ENCODE measurements around the gene DTNB. TPM values are rescaled to one million over a fixed set of nuclear protein-coding genes. Genes with fewer than 3 reads are reported as not detected.

Gene DTNB
- total RNA-seq, 2 experiments from 2014 or later, result 27.3 to 29.1 TPM

DNA sequence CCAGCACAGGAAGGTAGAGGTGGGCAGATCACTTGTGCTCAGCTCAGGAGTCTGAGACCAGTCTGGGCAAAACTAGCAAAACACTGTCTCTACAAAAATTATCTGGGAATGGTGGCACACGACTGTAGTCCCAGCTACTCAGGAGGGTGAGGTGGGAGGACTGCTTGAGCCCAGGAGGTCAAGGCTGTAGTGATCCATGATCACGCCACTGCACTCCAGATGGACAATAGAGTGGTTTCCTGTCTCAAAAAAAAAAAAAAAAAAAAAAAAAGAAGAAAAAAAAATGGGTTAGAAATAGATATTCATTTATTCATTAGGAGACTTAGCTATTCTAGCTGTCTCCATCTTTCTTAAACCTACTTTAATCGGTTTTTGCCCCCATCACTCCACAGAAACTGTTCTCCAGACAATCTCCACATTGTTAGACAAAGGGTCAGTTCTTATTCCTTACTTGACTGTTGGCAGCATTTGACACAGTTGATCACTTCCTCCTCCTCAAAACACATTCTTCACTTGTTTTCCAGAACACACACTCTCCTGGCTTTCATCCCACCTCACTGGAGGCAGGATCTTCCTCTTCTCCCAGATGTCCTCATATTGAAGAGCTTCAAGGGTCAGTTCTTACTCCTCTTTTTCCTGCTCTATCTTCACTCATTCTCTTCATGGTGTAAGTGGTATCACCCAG is 103.1 kb downstream of the DTNB start:
- CTCF ChIA-PET, result no interaction called here
- ATAC-seq, result no peak
- Mint-ChIP-seq H3K36me3 (ENCODE audit: low read depth) (no peaks in the 10 kb centered on the region), H3K27ac (no peak overlapping the region), H3K4me3 (no peak overlapping the region), H3K4me1 (ENCODE audit: low read depth) (peaks cover 7% of the 10 kb centered on the region), H3K27me3 (no peaks in the 10 kb centered on the region), H3K9me3 (no peaks in the 10 kb centered on the region)
- TF ChIP-seq, protein P1, sequence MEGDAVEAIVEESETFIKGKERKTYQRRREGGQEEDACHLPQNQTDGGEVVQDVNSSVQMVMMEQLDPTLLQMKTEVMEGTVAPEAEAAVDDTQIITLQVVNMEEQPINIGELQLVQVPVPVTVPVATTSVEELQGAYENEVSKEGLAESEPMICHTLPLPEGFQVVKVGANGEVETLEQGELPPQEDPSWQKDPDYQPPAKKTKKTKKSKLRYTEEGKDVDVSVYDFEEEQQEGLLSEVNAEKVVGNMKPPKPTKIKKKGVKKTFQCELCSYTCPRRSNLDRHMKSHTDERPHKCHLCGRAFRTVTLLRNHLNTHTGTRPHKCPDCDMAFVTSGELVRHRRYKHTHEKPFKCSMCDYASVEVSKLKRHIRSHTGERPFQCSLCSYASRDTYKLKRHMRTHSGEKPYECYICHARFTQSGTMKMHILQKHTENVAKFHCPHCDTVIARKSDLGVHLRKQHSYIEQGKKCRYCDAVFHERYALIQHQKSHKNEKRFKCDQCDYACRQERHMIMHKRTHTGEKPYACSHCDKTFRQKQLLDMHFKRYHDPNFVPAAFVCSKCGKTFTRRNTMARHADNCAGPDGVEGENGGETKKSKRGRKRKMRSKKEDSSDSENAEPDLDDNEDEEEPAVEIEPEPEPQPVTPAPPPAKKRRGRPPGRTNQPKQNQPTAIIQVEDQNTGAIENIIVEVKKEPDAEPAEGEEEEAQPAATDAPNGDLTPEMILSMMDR (IDR thresholded peaks at IDR 0.05), result no peak
- intact Hi-C loops (cut with micrococcal nuclease), result no loop called here
- DNase-seq, result no peak
- POLR2A ChIA-PET, result interaction anchor here (0.7 kb wide), 1 partner anchor 9 kb away, joined by 4 read pairs; no protein-coding TSS in a partner anchor

DNA sequence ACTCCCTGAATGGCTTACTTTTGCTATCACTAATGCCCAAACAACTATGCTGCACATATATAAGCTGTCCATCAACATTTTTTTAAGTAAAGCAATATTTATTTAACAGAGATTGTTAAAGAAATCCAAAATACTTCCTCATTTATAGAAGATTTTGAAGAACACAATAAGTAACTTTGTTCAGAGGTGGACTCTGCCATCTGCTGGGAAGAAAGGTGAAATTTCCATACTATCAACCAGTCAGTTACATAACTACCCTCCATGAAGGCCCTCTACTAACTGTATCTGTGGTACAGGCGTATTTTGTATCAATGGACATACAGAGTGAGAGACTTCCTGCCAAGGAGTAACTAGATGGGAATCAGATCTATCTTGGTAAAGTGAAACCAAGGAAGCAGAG is 106.0 kb downstream of the DTNB start:
- ChIA-PET POLR2A (no interaction called here), CTCF (interaction anchor here (0.7 to 2.2 kb wide), 13 partner anchors 10 to 253 kb away, joined by 3 to 10 read pairs (median 3); no protein-coding TSS in a partner anchor)
- peak; percentile 40 for DNase-seq
- peak; percentile 68 for ATAC-seq
- Mint-ChIP-seq H3K4me3 (no peak overlapping the region), H3K4me1 (ENCODE audit: low read depth) (peaks cover 10% of the 10 kb centered on the region), H3K27me3 (no peaks in the 10 kb centered on the region), H3K36me3 (ENCODE audit: low read depth) (no peaks in the 10 kb centered on the region), H3K27ac (no peak overlapping the region), H3K9me3 (no peaks in the 10 kb centered on the region)
- TF ChIP-seq, protein P1 (IDR thresholded peaks at IDR 0.05), result peak; percentile 71
- intact Hi-C loops (cut with micrococcal nuclease), result no loop called here

DNA sequence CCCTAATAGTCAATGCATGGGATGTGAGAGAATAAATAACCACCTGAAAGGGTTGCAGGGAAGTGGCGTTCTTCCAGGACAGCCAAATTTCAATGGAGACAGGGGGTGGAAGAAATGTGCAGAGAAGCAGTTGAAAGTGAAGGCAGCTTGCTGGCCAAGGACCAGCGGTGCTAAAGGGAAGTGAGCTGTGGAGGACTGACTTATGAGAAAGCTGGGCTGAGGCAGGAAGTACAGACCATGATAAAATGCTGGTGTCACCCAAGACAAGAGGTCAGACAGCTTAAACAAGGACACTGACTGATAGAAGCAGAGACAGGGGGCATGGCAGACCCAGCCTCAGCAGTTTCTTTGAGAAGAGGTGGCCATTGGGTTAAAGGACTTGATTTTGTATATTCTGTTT is 106.7 kb downstream of the DTNB start:
- ChIA-PET POLR2A (no interaction called here), CTCF (interaction anchor here (0.7 to 2.2 kb wide), 18 partner anchors 9 to 401 kb away, joined by 3 to 10 read pairs (median 4); no protein-coding TSS in a partner anchor)
- Mint-ChIP-seq H3K4me1 (ENCODE audit: low read depth) (peaks cover 17% of the 10 kb centered on the region), H3K27me3 (no peaks in the 10 kb centered on the region), H3K36me3 (ENCODE audit: low read depth) (no peaks in the 10 kb centered on the region), H3K27ac (peak overlapping the region; percentile 30), H3K4me3 (no peak overlapping the region), H3K9me3 (no peaks in the 10 kb centered on the region)
- ATAC-seq (peak; percentile 58), DNase-seq (no peak)
- TF ChIP-seq, protein P1 (IDR thresholded peaks at IDR 0.05), result no peak
- intact Hi-C loops (cut with micrococcal nuclease), result no loop called here

DNA sequence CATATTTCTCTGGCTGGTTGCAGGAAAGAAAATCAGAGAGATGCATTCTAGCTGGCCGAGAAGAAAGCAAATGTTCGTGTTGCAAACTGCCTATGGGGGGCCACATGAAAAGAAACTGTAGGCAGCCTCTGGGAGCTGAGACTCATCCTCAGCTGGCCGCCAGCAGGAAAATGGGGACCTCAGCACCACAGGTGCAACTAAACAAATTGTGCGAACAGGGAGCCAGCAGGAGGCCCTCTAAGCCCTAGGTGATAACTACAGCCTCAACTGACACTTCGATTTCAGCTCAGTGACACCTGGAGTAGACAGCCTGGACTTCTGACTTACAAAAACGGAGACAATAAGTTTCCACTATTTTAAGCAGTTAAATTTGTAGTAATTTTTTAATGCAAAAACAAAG is 107.3 kb downstream of the DTNB start:
- CTCF ChIA-PET, result interaction anchor here (0.8 to 2.2 kb wide), 15 partner anchors 8 to 400 kb away, joined by 3 to 10 read pairs (median 4); no protein-coding TSS in a partner anchor
- Mint-ChIP-seq H3K4me1 (ENCODE audit: low read depth) (peaks cover 23% of the 10 kb centered on the region), H3K36me3 (ENCODE audit: low read depth) (peaks cover under 1% of the 10 kb centered on the region), H3K27me3 (no peaks in the 10 kb centered on the region), H3K27ac (no peak overlapping the region), H3K4me3 (no peak overlapping the region), H3K9me3 (no peaks in the 10 kb centered on the region)
- TF ChIP-seq, protein P1 (IDR thresholded peaks at IDR 0.05), result no peak
- POLR2A ChIA-PET, result no interaction called here
- ATAC-seq (no peak), DNase-seq (no peak)
- intact Hi-C loops (cut with micrococcal nuclease), result no loop called here

DNA sequence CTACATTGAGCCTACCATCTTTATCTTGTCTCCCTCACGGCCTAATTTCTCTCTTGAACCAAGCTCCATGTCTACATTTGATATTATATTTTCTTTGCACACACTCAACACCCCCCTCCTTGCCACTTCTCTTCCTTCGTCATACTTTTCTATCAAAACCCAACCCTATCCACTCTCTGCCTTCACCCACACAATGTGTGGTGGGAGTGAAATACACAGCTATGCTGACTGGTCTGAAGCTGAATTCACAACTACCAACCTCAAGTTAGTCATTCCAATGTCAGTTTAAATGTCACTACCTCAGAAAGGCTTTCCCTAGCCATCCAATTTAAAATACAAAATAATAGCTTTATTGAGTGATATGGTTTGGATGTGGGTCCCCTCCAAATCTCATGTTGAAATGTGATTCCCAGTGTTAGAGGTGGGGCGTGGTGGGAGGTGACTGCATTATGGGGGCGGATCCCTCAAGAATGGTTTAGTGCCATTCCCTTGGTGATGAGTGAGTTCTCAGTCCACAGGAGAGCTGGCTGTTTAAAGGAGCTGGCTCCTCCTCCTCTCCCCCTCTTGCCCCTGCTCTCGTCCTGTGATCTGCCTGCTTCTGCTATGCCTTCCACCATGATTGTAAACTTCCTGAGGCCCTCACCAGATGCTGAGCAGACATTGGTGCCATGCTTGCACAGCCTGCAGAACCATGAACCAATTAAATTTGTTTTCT is 112.1 kb downstream of the DTNB start:
- peak; percentile 71 for DNase-seq
- no peak overlapping the region for H3K4me3 Mint-ChIP-seq
- H3K27me3 Mint-ChIP-seq, result no peaks in the 10 kb centered on the region
- intact Hi-C loops (cut with micrococcal nuclease), result no loop called here
- peaks cover 10% of the 10 kb centered on the region for H3K36me3 Mint-ChIP-seq (ENCODE audit: low read depth)
- H3K9me3 Mint-ChIP-seq, result peaks cover 4% of the 10 kb centered on the region
- POLR2A ChIA-PET, result interaction anchor here (0.6 to 1.3 kb wide), 4 partner anchors 9 to 247 kb away, joined by 3 to 4 read pairs (median 4); no protein-coding TSS in a partner anchor
- peak overlapping the region; percentile 88 for H3K27ac Mint-ChIP-seq
- peaks cover 59% of the 10 kb centered on the region for H3K4me1 Mint-ChIP-seq (ENCODE audit: low read depth)
- TF ChIP-seq, protein P1 (IDR thresholded peaks at IDR 0.05), result no peak
- CTCF ChIA-PET, result interaction anchor here (1.3 to 1.6 kb wide), 6 partner anchors 10 to 395 kb away, joined by 3 to 7 read pairs (median 4); no protein-coding TSS in a partner anchor
- ATAC-seq, result peak; percentile 81
